Fibroblast of upper back skin (primary cell): Measurements from ENCODE around the gene CTTN.
A peak's percentile ranks its signal among the peaks of the same experiment; 100 is the strongest.

Experiments
- DNase-seq: peaks from one replicate; pipeline ENCODE4 v3.0.0-alpha.2; 2013

The CTTN gene

DNA sequence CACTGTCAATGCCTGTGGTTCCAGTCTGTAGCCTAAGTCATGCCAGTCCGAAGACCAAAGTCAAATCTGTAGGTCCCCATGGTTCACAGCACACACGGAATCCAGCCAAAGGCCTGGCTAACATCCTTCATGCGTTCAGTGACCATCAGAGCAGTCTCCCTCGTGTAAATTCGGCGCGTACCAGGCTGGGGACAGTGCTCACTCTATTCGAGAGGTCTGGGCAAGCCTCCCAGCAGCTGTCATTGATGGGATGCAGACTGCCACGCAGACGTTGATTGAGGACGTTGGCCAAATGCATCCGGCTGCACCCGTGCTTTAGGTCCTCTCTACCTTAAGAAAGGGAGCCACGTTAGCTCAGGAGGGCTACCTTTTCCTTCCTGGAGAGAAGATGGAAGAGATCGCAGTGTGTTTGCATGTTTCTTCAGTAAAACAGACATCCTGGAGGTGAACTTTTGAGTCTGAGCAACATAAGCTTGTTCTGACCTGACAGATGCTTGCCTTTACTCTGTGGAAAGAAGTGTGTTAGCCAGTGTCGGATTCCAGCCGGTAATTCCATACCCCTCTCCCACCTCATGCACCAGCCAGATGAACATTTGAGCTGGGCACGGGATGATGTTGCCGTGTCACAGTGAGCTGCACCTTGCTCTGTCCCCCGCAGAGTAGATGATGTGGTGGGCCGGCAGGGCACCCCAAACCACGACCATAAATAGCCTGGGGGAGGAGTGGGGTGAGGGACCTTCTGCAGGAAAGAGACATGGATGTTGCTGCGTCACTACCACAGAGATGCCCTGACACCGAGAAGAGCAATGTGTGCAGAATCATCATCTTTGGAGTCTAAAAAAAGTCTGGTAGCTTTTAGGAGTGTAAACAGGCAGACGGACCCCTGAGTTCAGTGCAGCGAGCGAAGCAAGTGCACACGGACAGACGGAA is 12.2 kb downstream of the CTTN start:
- no peak for DNase-seq

DNA sequence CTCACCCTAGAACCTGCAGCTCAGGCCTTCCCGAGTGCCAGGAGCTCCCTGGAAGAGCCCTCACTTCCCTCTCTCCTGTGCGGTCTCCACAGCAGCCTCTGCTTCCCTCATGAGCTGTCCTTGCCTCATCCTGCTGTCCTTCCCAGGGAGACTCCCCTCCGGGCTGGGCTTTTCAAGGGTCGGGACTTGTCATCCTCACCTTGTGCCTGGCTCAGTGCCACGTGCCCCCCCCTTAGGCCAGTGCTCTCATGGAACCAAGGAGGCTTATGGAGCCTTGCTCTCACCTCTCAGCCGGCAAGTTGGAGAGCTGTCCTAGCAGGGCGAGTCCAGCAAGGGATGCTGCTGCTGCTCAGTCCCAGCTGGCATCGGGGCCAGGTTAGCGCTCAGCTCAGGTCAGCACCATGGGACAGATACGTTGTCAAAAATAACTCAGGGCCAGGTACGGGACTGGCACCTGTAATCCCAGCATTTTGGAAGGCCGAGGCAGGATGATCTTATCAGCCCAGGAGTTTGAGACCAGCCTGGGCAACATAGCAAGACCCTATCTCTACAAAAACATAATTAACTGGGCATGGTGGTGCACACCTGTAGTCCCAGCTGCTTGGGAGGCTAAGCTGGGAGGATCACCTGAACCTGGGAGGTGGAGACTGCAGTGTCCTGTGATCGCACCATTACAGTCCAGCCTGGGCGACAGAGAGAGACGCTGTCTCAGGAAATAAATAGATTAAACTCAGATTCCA is 13.6 kb downstream of the CTTN start:
- DNase-seq = no peak

GRCh38 chr11:70413151-70413550 is 14.8 kb downstream of the CTTN start:
- DNase-seq = no peak

GRCh38 chr11:70414341-70415100 is 16.2 kb downstream of the CTTN start:
- no peak for DNase-seq

DNA sequence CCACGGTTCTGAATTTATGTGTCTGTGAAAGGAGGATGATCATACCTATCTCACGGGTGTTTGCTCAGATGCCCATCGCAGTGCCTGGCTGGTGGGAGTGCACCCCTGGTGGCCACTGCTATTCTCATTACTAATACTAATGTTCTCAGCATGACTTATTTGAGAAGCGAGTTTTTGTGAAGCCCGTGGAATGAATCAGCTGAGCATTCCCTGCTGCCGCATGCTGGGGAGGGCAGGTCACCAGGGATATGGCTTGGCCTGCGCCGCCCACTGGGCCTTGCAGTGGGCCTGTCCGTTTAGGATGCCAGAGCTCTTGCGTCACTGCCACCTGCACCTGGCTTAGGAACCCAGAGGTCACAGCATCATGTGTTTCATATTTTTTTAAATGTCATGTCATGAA is 16.9 kb downstream of the CTTN start:
- DNase-seq = peak; percentile 86

DNA sequence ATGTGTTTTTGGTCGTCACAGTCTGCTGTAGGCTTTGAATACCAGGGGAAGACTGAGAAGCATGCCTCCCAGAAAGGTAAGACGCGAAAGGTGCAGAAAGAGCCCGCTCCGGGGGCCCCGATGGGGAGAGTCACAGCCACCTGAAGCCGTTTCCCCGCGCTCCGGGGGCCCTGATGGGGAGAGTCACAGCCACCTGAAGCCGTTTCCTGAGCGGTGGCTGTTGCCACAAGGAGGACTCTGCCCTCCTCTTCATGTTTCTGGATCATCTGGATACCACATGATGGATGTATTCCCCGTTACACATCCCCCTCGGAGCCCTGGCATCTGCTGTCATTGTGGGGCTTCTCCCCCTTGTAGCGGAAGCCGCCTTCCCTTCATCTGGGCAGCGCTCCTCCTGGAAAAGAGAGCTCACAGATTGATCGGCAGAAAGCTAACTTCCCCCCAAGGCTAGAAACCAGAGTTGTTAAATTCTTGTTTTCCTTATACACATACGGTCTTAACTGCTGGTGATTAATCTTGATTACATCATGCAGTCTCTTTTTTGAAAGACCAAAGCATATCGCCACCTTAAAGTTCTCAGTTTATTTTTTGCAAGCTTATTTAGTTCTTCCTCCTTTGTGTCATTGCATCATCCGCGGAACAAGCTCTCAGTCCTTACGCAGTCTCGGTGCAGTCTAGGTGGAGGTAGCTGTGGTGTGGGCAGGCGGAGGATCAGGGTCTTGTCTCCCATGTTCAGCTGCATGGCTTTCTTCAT is 17.5 kb downstream of the CTTN start:
- peak; percentile 73 for DNase-seq

DNA sequence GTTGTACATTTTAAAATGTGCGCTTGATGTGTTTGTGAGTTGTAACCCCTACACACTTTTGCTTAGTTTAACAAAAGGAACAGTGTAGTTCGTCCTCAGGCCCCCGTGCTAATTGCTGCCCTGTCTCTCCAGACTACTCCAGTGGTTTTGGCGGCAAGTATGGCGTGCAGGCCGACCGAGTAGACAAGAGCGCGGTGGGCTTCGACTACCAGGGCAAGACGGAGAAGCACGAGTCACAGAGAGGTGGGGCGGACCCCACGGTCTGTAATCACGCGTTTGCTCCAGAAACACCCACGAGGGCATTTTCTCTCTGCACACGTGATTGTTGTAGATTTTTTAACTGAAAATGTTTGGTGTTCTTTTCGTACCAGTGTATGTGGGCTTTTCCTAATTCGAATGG is 18.6 kb downstream of the CTTN start:
- DNase-seq = no peak

GRCh38 chr11:70418130-70418529 is 19.8 kb downstream of the CTTN start:
- DNase-seq = no peak

DNA sequence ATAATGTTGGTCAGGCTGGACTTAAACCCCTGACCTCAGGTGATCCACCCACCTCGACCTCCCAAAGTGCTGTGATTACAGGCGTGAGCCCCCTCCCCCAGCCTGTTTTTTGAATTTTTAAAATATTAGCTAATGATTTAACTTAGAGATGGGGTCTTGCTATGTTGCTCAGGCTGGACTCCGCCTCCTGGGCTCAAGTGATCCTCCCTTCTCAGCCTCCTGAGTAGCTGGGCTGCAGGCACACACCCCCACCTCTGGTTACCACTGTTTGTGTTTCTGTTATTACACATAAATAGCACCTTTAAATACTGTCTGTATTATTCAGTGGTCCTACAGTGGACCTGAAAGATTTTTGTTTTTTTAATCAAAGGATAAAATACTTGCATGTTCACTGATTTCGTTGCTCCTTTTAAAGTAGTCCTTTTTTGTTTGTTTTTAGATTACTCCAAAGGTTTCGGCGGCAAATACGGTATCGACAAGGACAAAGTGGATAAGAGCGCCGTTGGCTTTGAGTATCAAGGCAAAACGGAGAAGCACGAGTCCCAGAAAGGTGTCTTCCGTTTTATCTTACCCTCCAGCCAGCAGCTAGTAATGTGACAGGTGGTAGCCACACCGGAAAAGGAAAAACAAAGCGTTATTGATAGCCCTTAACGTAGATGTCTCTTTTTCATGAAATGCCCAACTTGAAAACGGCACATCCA is 21.1 kb downstream of the CTTN start:
- no peak for DNase-seq

- peak; percentile 30 for DNase-seq
These were observed 21.7 kb downstream of the CTTN start for GRCh38 chr11:70420008-70420464.

GRCh38 chr11:70420496-70420895 is 22.2 kb downstream of the CTTN start:
- DNase-seq = no peak

DNA sequence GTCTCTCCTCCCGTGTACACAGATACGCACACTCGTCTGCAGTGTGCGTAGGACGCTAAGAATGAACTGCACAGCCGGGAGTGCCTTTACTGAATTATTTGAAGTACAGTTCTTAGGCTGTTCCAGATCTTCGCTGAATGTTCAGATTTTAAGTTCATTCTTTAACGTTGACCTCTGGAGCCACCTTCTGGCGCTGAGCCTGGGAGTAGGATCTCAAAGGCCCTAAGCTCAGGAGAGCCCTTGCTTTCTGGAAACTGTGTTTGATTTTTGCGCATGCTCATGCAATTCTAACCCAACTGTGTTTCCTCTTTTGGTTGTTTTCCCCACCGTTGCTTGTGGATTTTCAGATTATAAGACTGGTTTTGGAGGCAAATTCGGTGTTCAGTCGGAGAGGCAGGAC is 22.8 kb downstream of the CTTN start:
- no peak for DNase-seq

DNA sequence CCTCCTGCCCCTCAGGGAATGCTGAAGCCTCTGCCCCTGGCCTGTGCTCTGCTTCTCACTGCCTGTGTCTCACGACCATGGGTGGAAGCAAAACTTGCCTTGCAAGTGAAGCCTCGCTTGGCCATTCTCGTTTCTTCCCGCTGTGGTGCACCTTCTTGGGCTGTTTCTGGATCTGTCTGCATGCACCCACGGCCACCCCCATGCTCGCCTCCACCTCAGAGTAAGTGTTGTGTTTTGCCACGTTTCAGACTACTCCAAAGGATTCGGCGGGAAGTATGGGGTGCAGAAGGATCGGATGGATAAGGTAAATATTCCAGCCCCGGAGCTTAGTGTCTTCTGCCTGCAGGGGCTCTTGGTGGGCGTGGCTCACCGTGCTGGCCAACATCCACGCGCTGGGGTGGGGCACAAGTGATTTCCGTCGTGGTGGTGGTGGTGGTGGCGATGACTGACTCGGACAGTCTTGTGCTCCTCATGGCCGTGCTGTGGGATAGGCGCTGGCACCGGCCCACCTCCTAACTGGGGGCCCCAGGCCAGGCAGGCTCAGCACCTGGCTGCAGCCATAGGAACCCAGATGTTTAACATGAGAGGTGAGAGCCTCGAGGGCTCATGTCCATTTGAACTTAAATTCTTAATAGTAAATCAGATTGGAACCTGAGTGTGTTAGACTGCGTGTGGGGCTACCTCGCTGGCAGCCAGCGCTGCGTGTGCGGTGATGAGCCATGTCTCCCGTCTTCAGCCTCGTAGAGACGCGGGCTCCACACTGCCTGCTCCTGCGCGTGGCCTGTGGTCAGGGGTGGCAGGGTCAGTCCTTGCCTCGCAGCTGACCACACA is 24.6 kb downstream of the CTTN start:
- no peak for DNase-seq

DNA sequence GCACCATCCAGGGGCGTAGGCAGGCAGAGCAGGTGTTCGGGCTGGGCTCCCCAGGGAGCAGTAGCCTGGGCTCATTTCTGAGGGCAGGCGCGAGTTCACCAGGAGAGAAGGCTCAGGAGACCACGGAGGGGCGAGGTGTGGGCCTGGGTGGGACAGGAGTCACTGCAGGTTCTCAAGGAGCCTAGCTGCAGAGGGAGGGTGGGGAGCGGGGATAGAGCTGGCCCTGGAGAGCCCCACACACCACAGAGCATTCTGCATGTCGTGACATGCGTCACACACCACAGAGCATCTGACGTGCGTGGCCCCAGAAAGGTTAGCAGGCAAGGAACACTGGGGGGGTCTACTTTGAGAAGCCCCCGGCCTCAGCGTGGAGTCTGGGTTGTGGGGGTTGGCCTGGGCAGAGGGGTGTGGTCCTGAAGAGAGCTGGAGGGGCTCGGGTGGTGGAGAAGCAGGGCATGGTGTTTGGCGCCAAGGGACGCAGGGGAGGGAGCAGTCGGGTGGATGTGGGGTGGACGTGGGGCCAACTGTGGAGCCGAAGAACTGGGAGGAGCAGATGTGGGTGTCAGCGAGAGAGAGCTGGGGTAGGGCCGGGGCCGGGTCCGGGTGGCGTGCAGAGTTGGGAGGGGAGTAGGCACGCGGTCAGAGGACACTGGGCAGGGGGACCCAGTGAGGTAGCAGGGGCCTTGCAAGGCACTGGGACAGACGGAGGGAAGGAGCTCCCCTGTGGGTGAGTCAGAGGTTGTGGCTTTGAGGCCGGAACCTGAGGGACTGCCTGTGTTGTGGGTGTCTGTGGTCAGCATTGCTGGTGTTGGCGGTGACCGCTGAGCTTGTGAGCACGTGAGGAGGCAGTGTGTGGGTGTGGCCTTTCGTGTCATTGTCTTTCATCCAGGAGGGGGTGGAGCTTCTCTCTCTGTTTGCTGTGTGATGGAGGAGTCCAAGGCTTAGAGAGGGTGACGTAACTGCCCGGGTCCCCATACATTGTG is 25.5 kb downstream of the CTTN start:
- peak; percentile 52 for DNase-seq

- no peak for DNase-seq
These were observed 26.5 kb downstream of the CTTN start for GRCh38 chr11:70424765-70425344.

GRCh38 chr11:70427436-70427835 is 29.1 kb downstream of the CTTN start:
- no peak for DNase-seq

- DNase-seq = no peak
These were observed 30.5 kb downstream of the CTTN start for GRCh38 chr11:70428701-70429427.

DNA sequence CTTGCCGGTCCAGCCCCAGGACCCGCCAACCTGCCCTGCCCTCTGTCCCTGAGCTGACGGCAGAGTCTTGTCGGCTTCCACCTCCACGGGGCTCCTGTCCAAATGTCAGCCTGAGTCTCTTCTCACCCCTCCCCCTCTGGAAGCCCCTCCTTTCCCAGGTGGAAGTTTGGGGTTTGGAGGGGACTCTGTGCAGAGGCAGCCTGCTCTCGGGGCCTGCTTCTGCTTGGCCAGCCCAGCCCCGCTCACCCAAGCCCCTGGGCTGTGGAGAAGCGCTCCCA is 31.0 kb downstream of the CTTN start:
- DNase-seq = no peak
